K562 (cell line): ENCODE measurements around the gene BCAS3.

Experiments
- RFX5 ChIP-seq: IDR thresholded peaks from 2 replicates; pipeline ENCODE4 v1.6.1; 2011; ENCODE audit warnings: low read depth, mild to moderate bottlenecking, improper control_type of control experiment, low read length
- SPI1 ChIP-seq: IDR thresholded peaks from 2 replicates; pipeline ENCODE4 v1.6.1; 2011; ENCODE audit warnings: low read depth, low read length, control low read depth, borderline replicate concordance
- TF ChIP-seq, protein P1 (sequence below): fragments of 250-450 bp; sonication (Bioruptor Pico); IDR thresholded peaks from 2 replicates; pipeline ENCODE4 v1.5.0; 2020; ENCODE audit warnings: mild to moderate bottlenecking
- TF ChIP-seq, protein P2 (sequence below): fragments of 250-450 bp; sonication (Bioruptor Pico); IDR thresholded peaks from 2 replicates; pipeline ENCODE4 v1.8.0; 2021; ENCODE audit warnings: borderline replicate concordance, mild to moderate bottlenecking, moderate library complexity; ENCODE audit not compliant: poor library complexity, severe bottlenecking

DNA sequence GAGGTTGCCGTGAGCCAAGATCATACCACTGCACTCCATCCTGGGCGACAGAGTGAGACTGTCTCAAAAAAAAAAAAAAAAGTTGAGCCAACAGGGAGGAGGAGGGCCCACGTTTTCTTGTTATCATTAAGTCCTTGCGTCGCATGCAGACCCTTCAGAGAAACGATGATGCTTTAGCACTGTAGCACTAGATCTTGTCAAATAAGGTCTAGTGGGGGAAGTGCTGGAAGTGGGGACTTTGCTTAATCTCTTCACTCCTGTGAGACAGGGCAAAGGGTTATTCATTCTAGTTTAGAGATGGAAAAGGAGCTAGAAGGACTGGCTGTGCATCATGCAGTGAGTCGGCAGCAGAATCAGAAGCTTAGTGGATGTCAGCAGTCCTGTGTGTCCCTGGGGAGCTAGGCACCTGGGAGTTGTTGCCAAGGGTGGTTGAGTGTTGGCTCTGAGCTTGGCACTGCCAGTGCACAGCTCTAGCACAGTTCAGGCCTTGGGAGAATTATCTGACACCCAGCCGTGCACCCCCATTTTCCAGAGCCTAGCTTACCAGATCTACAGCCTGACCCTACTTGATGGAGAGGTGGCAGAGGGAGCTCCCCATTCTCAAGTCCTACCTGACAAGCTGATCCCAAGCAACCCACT lies 688.5 kb downstream of the BCAS3 start:
- TF ChIP-seq, protein P1, sequence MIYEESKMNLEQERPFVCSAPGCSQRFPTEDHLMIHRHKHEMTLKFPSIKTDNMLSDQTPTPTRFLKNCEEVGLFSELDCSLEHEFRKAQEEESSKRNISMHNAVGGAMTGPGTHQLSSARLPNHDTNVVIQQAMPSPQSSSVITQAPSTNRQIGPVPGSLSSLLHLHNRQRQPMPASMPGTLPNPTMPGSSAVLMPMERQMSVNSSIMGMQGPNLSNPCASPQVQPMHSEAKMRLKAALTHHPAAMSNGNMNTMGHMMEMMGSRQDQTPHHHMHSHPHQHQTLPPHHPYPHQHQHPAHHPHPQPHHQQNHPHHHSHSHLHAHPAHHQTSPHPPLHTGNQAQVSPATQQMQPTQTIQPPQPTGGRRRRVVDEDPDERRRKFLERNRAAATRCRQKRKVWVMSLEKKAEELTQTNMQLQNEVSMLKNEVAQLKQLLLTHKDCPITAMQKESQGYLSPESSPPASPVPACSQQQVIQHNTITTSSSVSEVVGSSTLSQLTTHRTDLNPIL (CRISPR knock-in tag), result no peak
- TF ChIP-seq SPI1 (no peak), RFX5 (no peak)
- TF ChIP-seq, protein P2, sequence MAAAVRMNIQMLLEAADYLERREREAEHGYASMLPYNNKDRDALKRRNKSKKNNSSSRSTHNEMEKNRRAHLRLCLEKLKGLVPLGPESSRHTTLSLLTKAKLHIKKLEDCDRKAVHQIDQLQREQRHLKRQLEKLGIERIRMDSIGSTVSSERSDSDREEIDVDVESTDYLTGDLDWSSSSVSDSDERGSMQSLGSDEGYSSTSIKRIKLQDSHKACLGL, result no peak
